DOHH2 (cell line): ENCODE data around the gene NEURL2.

Experiments
- H3F3A ChIP-seq: fragments of 200-600 bp; sonication (generic), shearing (Covaris generic); 2 replicates; pipeline ENCODE4 v1.6.0; 2016; ENCODE audit warnings: antibody characterized with exemption, mild to moderate bottlenecking; ENCODE audit not compliant: control insufficient read depth, insufficient read depth
- H3K27ac ChIP-seq: fragments of 200-600 bp; sonication (generic); 2 replicates; pipeline ENCODE4 v1.5.1; 2014; ENCODE audit warnings: low read depth, mild to moderate bottlenecking, low read length, moderate library complexity
- H3K27me3 ChIP-seq: fragments of 200-600 bp; sonication (generic); 2 replicates; pipeline ENCODE4 v1.6.1; 2014; ENCODE audit warnings: mild to moderate bottlenecking, low read length, mixed read lengths; ENCODE audit not compliant: control insufficient read depth
- H3K36me3 ChIP-seq: fragments of 200-600 bp; sonication (generic); 2 replicates; pipeline ENCODE4 v1.6.1; 2014; ENCODE audit warnings: mild to moderate bottlenecking, low read length, moderate library complexity, mixed read lengths; ENCODE audit not compliant: control insufficient read depth
- H3K4me1 ChIP-seq: fragments of 200-600 bp; sonication (generic); 2 replicates; pipeline ENCODE4 v1.6.1; 2014; ENCODE audit warnings: mild to moderate bottlenecking, low read length, mixed read lengths; ENCODE audit not compliant: control insufficient read depth
- H3K4me2 ChIP-seq: fragments of 200-600 bp; sonication (generic); 2 replicates; pipeline ENCODE4 v1.6.0; 2014; ENCODE audit warnings: mild to moderate bottlenecking, low read length, moderate library complexity
- H3K4me3 ChIP-seq: fragments of 200-600 bp; sonication (generic); 2 replicates; pipeline ENCODE4 v1.5.1; 2014; ENCODE audit warnings: mild to moderate bottlenecking, low read length, mixed read lengths
- H3K79me2 ChIP-seq: fragments of 200-600 bp; sonication (generic); 2 replicates; pipeline ENCODE4 v1.6.1; 2014; ENCODE audit warnings: mild to moderate bottlenecking, low read length, mixed read lengths; ENCODE audit not compliant: control insufficient read depth
- H3K9me2 ChIP-seq: fragments of 200-600 bp; sonication (generic); replicated peaks from 2 replicates; pipeline ENCODE4 v1.6.1; 2014; ENCODE audit warnings: mild to moderate bottlenecking, low read length, mixed read lengths; ENCODE audit not compliant: control insufficient read depth
- H3K9me3 ChIP-seq: fragments of 200-600 bp; sonication (generic); 2 replicates; pipeline ENCODE4 v1.6.1; 2014; ENCODE audit warnings: antibody characterized with exemption, low read length, mixed read lengths; ENCODE audit not compliant: control insufficient read depth, insufficient read depth
- H4K20me1 ChIP-seq: fragments of 200-600 bp; sonication (generic); 2 replicates; pipeline ENCODE4 v1.6.0; 2014; ENCODE audit warnings: low read depth, mild to moderate bottlenecking, antibody characterized with exemption, low read length, moderate library complexity; ENCODE audit not compliant: control insufficient read depth, insufficient read depth
- CTCF ChIP-seq: fragments of 200-600 bp; sonication (generic); IDR thresholded peaks from one replicate; pipeline ENCODE4 v1.5.1; 2014; ENCODE audit warnings: antibody characterized with exemption, mild to moderate bottlenecking, low read depth, low read length; ENCODE audit not compliant: poor library complexity, severe bottlenecking
- EZH2phosphoT487 ChIP-seq: fragments of 200-600 bp; sonication (generic); IDR thresholded peaks from 2 replicates; pipeline ENCODE4 v1.6.1; 2017; ENCODE audit warnings: borderline replicate concordance, mild to moderate bottlenecking, antibody characterized with exemption, low read length, moderate library complexity, mixed read lengths

Gene NEURL2

DNA sequence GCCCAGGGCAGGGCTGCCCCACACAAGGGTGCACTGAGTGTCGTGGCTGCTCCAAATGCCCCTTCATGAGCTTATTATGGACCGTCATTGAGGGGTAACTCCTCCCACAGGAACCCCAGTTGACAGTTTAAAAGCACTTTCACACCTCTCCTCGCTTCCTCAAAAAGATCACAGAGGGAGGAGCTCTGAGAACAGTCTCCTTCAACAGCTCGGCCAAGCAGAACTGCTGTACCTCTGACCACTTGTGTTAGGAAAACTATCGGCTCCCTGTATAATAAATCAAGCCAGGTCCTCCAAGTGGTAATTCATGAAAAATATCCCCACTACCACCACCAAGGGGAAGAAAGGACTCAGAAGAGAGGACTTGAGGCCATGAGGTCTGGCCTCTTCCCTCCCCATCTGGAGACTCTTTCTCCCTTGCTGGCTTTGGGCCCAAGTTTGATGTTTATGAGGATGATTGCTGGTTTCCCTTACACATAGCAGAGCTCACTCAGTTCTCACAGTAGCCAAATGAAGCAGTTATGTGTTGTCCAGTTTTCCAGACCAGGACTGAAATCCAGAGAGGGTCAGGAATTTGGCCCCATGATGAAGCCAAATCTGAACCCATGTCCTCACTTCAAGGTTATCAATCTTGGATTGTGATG lies 48.7 kb downstream of the NEURL2 start:
- TF ChIP-seq CTCF: no peak
- 0 out of 2 replicates have a peak, but pooled peaks cover under 1% of the 10 kb centered on the region for H3F3A ChIP-seq
- H3K4me2 ChIP-seq: peak overlapping the region; percentile 65
- peaks cover 24% of the 10 kb centered on the region for H3K36me3 ChIP-seq
- H3K27me3 ChIP-seq: no peaks in the 10 kb centered on the region
- H3K27ac ChIP-seq: peak overlapping the region; percentile 75
- H3K9me3 ChIP-seq: no peaks in the 10 kb centered on the region
- peaks cover 20% of the 10 kb centered on the region for H3K4me1 ChIP-seq
- peak overlapping the region; percentile 45 for H3K4me3 ChIP-seq
- H3K79me2 ChIP-seq: no peaks in the 10 kb centered on the region
- no peaks in the 10 kb centered on the region for H4K20me1 ChIP-seq
- no peaks in the 10 kb centered on the region for H3K9me2 ChIP-seq

DNA sequence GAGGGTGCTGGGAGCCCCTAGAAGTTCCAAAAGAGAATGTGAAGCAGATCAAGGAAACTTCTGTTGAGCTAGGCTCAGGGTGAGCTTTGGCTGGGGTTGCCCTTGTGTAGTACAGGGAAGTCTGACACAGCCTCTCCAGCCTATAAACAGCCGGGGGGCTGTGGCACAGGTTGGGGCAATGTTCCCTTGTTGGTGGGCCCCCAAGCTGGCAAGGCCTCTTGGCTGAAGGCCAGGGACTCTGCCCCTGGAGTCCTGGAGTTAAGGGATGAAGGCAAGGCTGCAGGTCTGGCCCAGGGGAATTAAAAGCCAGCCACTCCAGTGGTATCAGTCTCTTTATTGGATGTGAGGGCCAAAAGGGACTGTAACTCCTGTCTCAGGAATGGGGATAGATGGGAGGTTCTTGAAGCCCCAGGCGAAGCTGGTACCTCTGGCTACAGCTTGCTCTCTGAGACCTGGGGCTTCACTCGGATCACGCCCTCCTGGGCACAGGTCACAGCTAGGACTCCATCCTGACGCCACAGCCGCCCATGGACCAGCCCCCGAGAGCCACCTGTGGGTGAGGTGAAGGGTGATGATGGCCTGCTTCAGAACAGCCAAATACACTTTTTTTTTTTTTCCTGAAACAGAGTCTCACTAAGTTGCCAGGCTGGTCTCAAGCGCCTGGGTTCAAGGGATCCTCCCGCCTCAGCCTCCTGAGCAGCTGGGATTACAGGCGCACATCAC lies 49.4 kb downstream of the NEURL2 start:
- TF ChIP-seq EZH2phosphoT487: no peak
- no peak for TF ChIP-seq CTCF
- H3K36me3 ChIP-seq: peaks cover 24% of the 10 kb centered on the region
- H3K9me2 ChIP-seq: no peaks in the 10 kb centered on the region
- H3K4me3 ChIP-seq: peak overlapping the region; percentile 45
- H3K9me3 ChIP-seq: no peaks in the 10 kb centered on the region
- peak overlapping the region; percentile 75 for H3K27ac ChIP-seq
- no peaks in the 10 kb centered on the region for H3K79me2 ChIP-seq
- H3F3A ChIP-seq: 0 out of 2 replicates have a peak, but pooled peaks cover 2% of the 10 kb centered on the region
- peaks cover 20% of the 10 kb centered on the region for H3K4me1 ChIP-seq
- peak overlapping the region; percentile 65 for H3K4me2 ChIP-seq
- no peaks in the 10 kb centered on the region for H3K27me3 ChIP-seq
- no peaks in the 10 kb centered on the region for H4K20me1 ChIP-seq

GRCh38 chr20:45840700-45841198 lies 50.3 kb downstream of the NEURL2 start:
- no peaks in the 10 kb centered on the region for H3K79me2 ChIP-seq
- H3K27me3 ChIP-seq: no peaks in the 10 kb centered on the region
- H3K4me2 ChIP-seq: no peak overlapping the region
- 0 out of 2 replicates have a peak, but pooled peaks cover 2% of the 10 kb centered on the region for H3F3A ChIP-seq
- TF ChIP-seq EZH2phosphoT487 (no peak), CTCF (no peak)
- peaks cover 20% of the 10 kb centered on the region for H3K4me1 ChIP-seq
- H4K20me1 ChIP-seq: no peaks in the 10 kb centered on the region
- H3K9me3 ChIP-seq: no peaks in the 10 kb centered on the region
- H3K36me3 ChIP-seq: peaks cover 24% of the 10 kb centered on the region
- H3K4me3 ChIP-seq: no peak overlapping the region
- H3K27ac ChIP-seq: no peak overlapping the region
- H3K9me2 ChIP-seq: no peaks in the 10 kb centered on the region
